HL-60 (cell line): ENCODE data around the gene ADCY5.

Experiments
- DNase-seq, 2 experiments: peaks; one replicate each; pipeline ENCODE4 v3.0.0-alpha.2; 2010 to 2020; ENCODE audit warnings: low read depth in 1 of 2, low spot score in 1 of 2
- H3K27ac ChIP-seq: fragments of 250-450 bp; sonication (Bioruptor Pico); replicated peaks from 2 replicates; pipeline ENCODE4 v1.5.1; 2020; ENCODE audit warnings: mild to moderate bottlenecking, moderate library complexity
- H3K27me3 ChIP-seq: fragments of 250-450 bp; sonication (Bioruptor Pico); 2 replicates; pipeline ENCODE4 v1.5.1; 2021; ENCODE audit warnings: mild to moderate bottlenecking, moderate library complexity; ENCODE audit not compliant: insufficient read depth, poor library complexity, severe bottlenecking
- H3K4me3 ChIP-seq: replicated peaks from 2 replicates; pipeline ENCODE4 v1.5.1; 2011; ENCODE audit warnings: mild to moderate bottlenecking, control low read depth, low read length; ENCODE audit not compliant: insufficient read depth
- GABPA ChIP-seq: IDR thresholded peaks from 2 replicates; pipeline ENCODE4 v1.6.1; 2012; ENCODE audit warnings: low read depth
- POLR2AphosphoS5 ChIP-seq: IDR thresholded peaks from 2 replicates; pipeline ENCODE4 v1.6.1; 2012; ENCODE audit warnings: low read depth
- REST ChIP-seq: IDR thresholded peaks from 2 replicates; pipeline ENCODE4 v1.6.1; 2012; ENCODE audit warnings: low read depth; ENCODE audit not compliant: insufficient replicate concordance
- SPI1 ChIP-seq: IDR thresholded peaks from 2 replicates; pipeline ENCODE4 v1.6.1; 2012; ENCODE audit warnings: low read depth, mild to moderate bottlenecking, borderline replicate concordance
- long read RNA-seq: library from polyadenylated mRNA; unstranded; transcript quantifications from one replicate; pipeline ENCODE4 v2.0.0, GENCODE V29; 2020
- TF ChIP-seq, protein P1 (sequence below): IDR thresholded peaks from one replicate; pipeline ENCODE4 v1.5.1; 2011; ENCODE audit warnings: low read length, control low read depth, inconsistent platforms; ENCODE audit not compliant: insufficient read depth

ADCY5 gene
- long read RNA-seq, result 0 reads

DNA sequence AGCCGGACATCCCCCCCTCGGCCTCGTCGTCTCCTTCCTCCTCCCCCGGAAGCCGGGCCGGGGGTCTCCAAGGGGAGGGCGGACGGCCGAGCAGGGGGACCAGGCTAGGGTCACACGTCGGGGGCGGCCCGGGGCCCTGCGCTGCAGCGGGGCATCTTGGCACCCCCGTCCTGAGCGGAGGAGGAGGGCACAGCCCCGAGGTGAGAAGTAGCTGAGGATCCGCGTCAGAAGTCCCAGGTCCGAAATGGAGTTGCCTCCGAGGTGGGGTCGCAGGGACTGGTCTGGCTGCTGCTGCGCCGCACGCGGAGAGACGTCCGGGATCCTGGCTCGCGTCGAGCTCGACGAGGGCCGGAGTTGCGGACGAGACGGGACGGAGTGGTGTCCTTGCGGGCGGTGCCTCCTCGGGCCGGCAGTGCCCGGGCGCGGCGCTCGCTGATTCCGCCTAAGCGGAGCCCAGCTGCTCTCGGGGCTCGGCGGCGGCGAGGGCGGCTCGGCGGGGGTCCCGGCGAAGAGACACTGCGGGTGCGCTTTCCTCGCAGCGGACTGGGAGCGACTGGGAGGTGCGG, at the start of gene ADCY5:
Gene ADCY5, minus strand, starts transcription at position 555 of the 566 bp plus-strand sequence. Its CDS starts 545 bp downstream, at position 10.
- no peak within 1 kb of the TSS for H3K27ac ChIP-seq
- TF ChIP-seq SPI1, result no peak
- TF ChIP-seq REST, result no peak
- no peak for TF ChIP-seq POLR2AphosphoS5
- TF ChIP-seq GABPA, result no peak
- TF ChIP-seq, protein P1, sequence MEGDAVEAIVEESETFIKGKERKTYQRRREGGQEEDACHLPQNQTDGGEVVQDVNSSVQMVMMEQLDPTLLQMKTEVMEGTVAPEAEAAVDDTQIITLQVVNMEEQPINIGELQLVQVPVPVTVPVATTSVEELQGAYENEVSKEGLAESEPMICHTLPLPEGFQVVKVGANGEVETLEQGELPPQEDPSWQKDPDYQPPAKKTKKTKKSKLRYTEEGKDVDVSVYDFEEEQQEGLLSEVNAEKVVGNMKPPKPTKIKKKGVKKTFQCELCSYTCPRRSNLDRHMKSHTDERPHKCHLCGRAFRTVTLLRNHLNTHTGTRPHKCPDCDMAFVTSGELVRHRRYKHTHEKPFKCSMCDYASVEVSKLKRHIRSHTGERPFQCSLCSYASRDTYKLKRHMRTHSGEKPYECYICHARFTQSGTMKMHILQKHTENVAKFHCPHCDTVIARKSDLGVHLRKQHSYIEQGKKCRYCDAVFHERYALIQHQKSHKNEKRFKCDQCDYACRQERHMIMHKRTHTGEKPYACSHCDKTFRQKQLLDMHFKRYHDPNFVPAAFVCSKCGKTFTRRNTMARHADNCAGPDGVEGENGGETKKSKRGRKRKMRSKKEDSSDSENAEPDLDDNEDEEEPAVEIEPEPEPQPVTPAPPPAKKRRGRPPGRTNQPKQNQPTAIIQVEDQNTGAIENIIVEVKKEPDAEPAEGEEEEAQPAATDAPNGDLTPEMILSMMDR, result no peak
- no peak for DNase-seq
- peaks cover 35% of the 10 kb centered on the region for H3K27me3 ChIP-seq
- H3K4me3 ChIP-seq, result peak within 1 kb of the TSS; percentile 30

GRCh38 chr3:123493912-123494311, 45.0 kb upstream of the ADCY5 start:
- no peak for DNase-seq
- no peak overlapping the region for H3K4me3 ChIP-seq
- H3K27ac ChIP-seq, result no peak overlapping the region
- TF ChIP-seq SPI1, result no peak
- no peak for TF ChIP-seq REST
- TF ChIP-seq, protein P1, result no peak
- no peak for TF ChIP-seq GABPA
- no peak for TF ChIP-seq POLR2AphosphoS5
- H3K27me3 ChIP-seq, result no peaks in the 10 kb centered on the region

DNA sequence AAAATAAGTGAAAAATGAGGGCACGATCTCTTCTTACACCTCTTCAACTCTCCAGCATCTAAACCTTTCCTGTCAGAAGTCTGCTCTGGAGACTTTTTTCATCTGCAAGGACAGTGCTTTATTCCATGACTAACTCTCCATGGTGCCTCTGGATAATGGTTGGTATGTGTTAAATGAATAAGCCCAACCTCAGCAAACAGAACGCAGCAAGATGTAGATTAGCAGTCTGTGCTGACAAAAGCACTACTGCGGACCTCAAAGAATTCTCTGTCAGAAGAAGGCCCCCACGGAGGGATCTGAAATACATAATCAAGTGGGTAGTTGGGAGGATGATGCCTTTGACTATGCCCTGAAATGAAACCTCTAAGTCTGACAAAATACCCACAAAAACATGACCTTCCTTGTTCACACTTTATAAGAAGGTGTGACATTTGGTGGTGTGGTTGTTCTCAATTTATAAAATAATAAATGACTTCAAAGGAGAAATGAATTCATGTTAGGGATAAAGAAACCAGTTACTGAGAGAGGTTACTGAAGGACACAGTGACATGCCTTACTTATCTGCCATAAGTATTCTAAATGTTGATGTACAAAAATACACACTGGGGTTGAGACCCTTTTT, 43.2 kb upstream of the ADCY5 start:
- no peaks in the 10 kb centered on the region for H3K27me3 ChIP-seq
- H3K27ac ChIP-seq, result no peak overlapping the region
- no peak for TF ChIP-seq GABPA
- no peak for TF ChIP-seq SPI1
- TF ChIP-seq POLR2AphosphoS5, result no peak
- TF ChIP-seq, protein P1, result no peak
- no peak for TF ChIP-seq REST
- DNase-seq, result no peak
- H3K4me3 ChIP-seq, result no peak overlapping the region
